Mesothelial cell of epicardium (in vitro differentiated cells): ENCODE data around the gene PML. TPM values are rescaled to one million over a fixed set of nuclear protein-coding genes. Genes with fewer than 3 reads are reported as not detected.

ENCODE experiments used
- DNase-seq, 2 experiments: peaks; one replicate each; pipeline ENCODE4 v3.0.0; 2021; ENCODE audit warnings: low spot score in 2 of 2; ENCODE audit not compliant: unreplicated experiment in 2 of 2
- H3K27ac Mint-ChIP-seq: 2 replicates; pipeline ENCODE4 v1.8.0; 2021; ENCODE audit warnings: mixed read lengths
- H3K27me3 Mint-ChIP-seq: 2 replicates; pipeline ENCODE4 v1.8.0; 2021; ENCODE audit warnings: low read depth, mixed read lengths
- H3K36me3 Mint-ChIP-seq: 2 replicates; pipeline ENCODE4 v1.8.0; 2021; ENCODE audit warnings: mixed read lengths
- H3K4me1 Mint-ChIP-seq: 2 replicates; pipeline ENCODE4 v1.8.0; 2021; ENCODE audit warnings: mixed read lengths
- H3K4me3 Mint-ChIP-seq: 2 replicates; pipeline ENCODE4 v1.8.0; 2021; ENCODE audit warnings: mild to moderate bottlenecking, moderate library complexity, mixed read lengths
- H3K9me3 Mint-ChIP-seq: 2 replicates; pipeline ENCODE4 v1.8.0; 2021; ENCODE audit warnings: mixed read lengths
- CTCF ChIP-seq: fragments of 200-600 bp; sonication (generic); IDR thresholded peaks from one replicate; pipeline ENCODE4 v1.5.0; 2021; ENCODE audit warnings: antibody characterized with exemption; ENCODE audit not compliant: unreplicated experiment
- total RNA-seq: library from RNA; stranded (reverse); gene quantifications from 3 replicates; pipeline ENCODE4 v1.2.1, GENCODE V29; 2021

The PML gene
- total RNA-seq, 1 donor from 2014 or later: 43.6 TPM

- no peak for TF ChIP-seq CTCF
- no peak overlapping the region for H3K27ac Mint-ChIP-seq
- H3K36me3 Mint-ChIP-seq: peaks cover 5% of the 10 kb centered on the region
- no peak for DNase-seq
- no peak overlapping the region for H3K4me3 Mint-ChIP-seq
- peaks cover 32% of the 10 kb centered on the region for H3K4me1 Mint-ChIP-seq
- H3K9me3 Mint-ChIP-seq: no peaks in the 10 kb centered on the region
- H3K27me3 Mint-ChIP-seq: peaks cover 17% of the 10 kb centered on the region
Observed at GRCh38 chr15:73979636-73980035, 14.9 kb upstream of the PML start.

GRCh38 chr15:73981761-73982221 is 12.7 kb upstream of the PML start:
- H3K36me3 Mint-ChIP-seq: peaks cover 5% of the 10 kb centered on the region
- H3K9me3 Mint-ChIP-seq: no peaks in the 10 kb centered on the region
- H3K4me1 Mint-ChIP-seq: peaks cover 28% of the 10 kb centered on the region
- peaks cover 6% of the 10 kb centered on the region for H3K27me3 Mint-ChIP-seq
- H3K27ac Mint-ChIP-seq: peak overlapping the region; percentile 96
- peak overlapping the region; percentile 42 for H3K4me3 Mint-ChIP-seq
- no peak for DNase-seq
- no peak for TF ChIP-seq CTCF

- no peaks in the 10 kb centered on the region for H3K9me3 Mint-ChIP-seq
- H3K36me3 Mint-ChIP-seq: peaks cover 5% of the 10 kb centered on the region
- DNase-seq: peak in 1 of 2 experiments; percentile 53
- H3K27me3 Mint-ChIP-seq: peaks cover 6% of the 10 kb centered on the region
- peak overlapping the region; percentile 42 for H3K4me3 Mint-ChIP-seq
- no peak for TF ChIP-seq CTCF
- H3K4me1 Mint-ChIP-seq: peaks cover 28% of the 10 kb centered on the region
- H3K27ac Mint-ChIP-seq: peak overlapping the region; percentile 96
Observed at GRCh38 chr15:73982222-73982962, 12.1 kb upstream of the PML start.

DNA sequence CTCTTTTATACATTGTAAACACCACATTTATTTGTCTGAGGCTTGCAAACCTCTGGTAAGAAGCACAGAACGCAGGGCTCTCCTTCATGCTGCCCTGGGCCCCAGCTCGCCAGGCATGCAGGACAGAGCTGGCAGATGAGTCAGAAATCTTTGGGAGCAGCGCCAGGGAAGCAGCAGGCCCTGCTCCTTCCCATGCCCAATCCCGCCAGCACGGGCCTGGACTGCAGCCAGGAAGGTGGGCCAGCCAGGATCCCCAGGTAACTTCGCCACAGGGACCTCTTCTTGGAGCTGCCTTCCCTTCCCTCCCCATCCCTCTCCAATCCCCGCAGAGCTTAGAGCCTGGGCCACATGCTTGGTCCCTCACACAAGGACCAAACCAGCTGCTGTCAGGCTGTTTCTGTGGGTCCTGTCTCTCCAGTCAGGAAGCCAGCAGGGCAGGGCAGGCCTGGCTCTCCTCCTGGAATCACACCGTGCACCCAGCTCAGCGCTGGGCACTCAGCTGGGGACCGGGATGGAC is 11.2 kb upstream of the PML start:
- H3K36me3 Mint-ChIP-seq: peaks cover 5% of the 10 kb centered on the region
- H3K4me1 Mint-ChIP-seq: peaks cover 28% of the 10 kb centered on the region
- no peaks in the 10 kb centered on the region for H3K9me3 Mint-ChIP-seq
- DNase-seq: no peak
- H3K27me3 Mint-ChIP-seq: peaks cover 2% of the 10 kb centered on the region
- no peak for TF ChIP-seq CTCF
- peak overlapping the region; percentile 96 for H3K27ac Mint-ChIP-seq
- H3K4me3 Mint-ChIP-seq: no peak overlapping the region

- Mint-ChIP-seq H3K4me1 (peaks cover 28% of the 10 kb centered on the region), H3K27ac (peak overlapping the region; percentile 28), H3K9me3 (no peaks in the 10 kb centered on the region), H3K27me3 (no peaks in the 10 kb centered on the region), H3K4me3 (no peak overlapping the region), H3K36me3 (peaks cover 5% of the 10 kb centered on the region)
- no peak for DNase-seq
- no peak for TF ChIP-seq CTCF
Observed at GRCh38 chr15:73983773-73984172, 10.7 kb upstream of the PML start.
